Left lobe of liver (tissue), 2 donors: ENCODE results near the gene ARHGEF17. TPM values are rescaled to one million over a fixed set of nuclear protein-coding genes. Genes with fewer than 3 reads are reported as not detected.
"Not testable (repeated sequence)": the region's sequence is repeated elsewhere in the genome, so short reads cannot be mapped to it uniquely, and the experiment has no call there.

Experiments used
- ATAC-seq: fragments of 200-7000 bp; cut with Tn5 transposase; one replicate; pipeline ENCODE4 v1.9.1; 2020; ENCODE audit warnings: mild to moderate bottlenecking, moderate library complexity
- DNase-seq: peaks from one replicate; pipeline ENCODE4 v3.0.0-alpha.2; 2020; ENCODE audit warnings: low spot score
- total RNA-seq: library from RNA; stranded (reverse); gene quantifications from one replicate; pipeline ENCODE4 v1.2.1, GENCODE V29; 2021
- donor health status: DM: no; HTN: no; CAD: no; lungs with moderate emphysema.
- donor health status: DM: no; HTN: yes; CAD: no.

Gene ARHGEF17
- total RNA-seq, 1 donor from 2014 or later, result 6.8 TPM

DNA sequence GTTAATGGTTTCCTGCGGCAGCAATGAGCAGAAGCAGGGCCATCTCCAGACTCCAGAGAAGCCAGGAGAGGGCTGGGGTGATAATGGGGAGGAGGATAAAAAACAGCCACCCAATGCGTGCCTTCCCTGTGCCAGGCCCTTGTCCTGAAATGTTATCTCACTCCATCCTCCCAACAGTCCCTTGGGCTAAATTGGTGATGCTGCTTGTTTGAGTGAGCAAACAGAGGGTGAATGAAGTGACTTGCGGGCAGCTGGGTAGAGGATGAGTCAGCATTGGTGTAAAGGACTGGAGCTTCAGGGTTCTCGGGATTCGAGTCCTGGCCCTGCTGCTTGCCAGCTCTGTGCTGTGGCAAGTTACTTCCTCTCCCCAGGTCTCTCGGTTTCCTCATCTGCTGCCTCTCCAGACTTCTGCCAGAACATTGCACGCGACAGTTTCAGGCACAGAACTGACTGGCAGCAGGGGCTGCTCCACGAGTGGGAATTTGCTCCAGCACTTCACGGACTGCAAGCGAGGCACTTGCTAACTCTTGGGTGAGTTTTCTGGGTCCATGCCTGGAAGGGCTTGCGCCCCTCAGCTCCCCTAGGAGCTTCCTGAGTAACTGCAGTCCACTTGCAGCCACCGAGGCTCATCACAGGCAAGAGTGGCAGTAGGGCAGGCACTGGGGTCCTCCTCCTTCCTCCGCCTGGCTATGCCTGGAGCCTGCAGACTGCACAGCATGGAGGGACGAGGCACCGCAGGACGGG, 36.0 kb upstream of the ARHGEF17 start, which contains the start of gene P2RY6:
Gene P2RY6 (plus strand): TSS at position 403 of the 744 bp plus-strand sequence. CDS start 24,181 bp downstream, outside the sequence.
- DNase-seq (peak; percentile 43), ATAC-seq (peak; percentile 30)

DNA sequence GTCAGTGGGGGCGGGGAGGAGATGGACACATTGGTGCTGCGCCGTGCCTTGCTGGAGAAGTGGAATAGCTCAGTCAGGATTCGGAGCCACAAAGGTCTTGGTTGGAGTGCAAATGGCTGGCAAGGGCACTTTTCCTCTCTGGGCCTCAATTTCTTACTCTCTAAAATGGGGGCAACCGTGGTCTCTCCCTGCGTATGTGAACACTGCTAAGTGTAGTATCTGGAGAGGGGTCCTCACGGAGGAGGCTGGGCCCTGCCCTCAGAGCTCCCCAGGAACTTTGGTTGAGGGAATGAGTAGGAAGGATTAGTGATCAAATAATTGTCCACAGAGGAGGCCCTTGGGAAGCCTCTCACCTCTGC, 35.4 kb upstream of the ARHGEF17 start:
- ATAC-seq, result no peak
- peak; percentile 38 for DNase-seq

DNA sequence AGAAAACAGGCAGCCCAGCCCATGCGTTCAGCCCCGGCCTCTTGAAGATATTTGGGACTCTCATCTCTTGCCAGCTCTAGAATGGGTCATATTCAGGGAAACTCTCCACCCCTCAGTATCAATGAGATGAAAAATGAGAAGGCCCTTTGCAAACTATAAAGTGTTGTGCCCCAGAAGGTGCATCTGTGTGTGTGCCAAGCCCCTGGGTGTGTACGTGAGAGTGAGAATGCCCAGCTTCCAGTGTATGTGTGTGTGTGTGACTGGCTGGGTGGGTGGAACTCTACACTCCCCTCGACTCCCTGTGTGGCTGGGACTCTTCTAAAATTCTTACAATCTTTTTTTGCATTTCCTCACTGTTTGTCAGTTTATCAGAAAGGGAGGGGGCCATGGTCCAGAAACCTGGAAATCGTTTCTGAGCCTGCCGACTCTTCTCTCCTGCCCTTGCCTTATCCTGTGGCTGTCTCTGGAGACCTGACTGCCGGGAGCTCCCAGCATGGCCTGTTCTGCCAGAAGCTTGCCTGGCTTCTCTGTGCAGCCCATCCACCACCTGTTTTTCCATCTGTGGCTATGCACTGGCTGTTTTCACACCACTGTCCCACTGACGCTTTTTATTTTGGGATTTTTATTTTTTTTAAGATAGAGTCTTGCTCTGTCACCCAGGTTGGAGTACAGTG, 34.7 kb upstream of the ARHGEF17 start:
- no peak for ATAC-seq
- no peak for DNase-seq

DNA sequence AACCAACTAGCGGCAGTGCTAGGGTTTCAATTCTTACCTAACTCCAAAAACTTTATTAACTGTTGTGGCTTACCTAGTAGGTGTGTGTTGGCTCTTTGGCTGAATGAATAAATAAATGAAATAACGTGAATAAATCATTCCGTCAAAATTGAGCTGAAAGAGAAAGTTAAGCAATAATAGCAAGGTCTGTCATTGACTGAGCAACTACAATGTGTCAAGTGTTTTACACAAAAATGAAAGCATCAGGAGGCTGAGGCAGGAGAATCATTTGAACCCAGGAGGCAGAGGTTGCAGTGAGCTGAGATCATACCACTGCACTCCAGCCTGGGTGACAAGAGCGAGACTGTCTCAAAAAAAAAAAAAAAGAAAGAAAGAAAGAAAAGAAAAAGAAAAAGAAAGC, 33.9 kb upstream of the ARHGEF17 start:
- DNase-seq, ATAC-seq: not testable (repeated sequence)

DNA sequence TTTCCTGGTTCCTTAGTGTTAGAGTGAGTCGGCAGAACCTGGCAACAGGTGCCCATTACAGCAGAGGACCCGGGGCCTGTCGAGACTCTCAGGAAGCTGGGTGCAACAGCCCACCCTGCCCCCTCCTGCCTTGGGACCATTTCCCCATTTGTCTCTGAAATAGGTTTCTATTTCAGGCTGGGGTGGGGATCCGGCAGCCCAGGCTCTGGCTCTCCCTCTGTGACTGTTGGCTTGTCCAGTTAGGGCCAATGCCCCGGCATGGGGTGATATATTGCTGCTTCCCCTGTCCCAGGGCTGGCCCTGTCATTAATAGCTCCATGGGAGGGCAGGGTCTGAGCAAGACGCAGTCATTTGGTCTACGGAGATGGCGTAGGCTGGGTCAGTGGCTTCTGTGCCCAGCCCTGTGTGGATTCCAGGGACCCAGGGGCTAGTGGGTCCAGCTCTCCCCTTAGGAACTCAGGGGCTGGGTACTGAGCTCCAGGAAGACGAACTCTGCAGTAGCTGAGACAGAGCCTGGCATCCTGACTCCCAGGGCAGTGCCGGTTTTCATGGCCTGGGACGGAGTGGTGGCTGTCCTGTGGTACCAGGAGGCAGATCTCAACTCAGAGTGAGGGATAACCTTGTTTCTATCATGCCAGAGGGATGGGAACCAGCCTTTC, 33.2 kb upstream of the ARHGEF17 start:
- DNase-seq, result no peak
- no peak for ATAC-seq

DNA sequence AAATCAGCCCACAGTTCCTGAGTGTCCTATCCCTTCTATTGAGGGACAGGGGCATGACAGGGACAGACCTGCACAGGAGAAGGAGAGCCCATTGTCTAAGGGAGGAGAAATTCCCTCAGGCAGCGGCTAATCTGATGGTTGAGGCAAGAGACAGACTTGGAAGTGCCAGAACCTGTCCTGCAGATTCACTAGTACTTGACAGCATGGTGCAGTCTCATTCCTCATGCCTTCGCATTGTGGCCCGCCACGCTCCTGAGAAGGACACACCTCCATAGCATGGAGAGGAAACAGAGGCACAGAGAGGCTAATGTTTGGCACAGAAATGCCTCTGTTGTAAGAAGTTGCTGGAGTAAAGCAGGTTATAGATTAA, 32.7 kb upstream of the ARHGEF17 start:
- DNase-seq (no peak), ATAC-seq (no peak)

DNA sequence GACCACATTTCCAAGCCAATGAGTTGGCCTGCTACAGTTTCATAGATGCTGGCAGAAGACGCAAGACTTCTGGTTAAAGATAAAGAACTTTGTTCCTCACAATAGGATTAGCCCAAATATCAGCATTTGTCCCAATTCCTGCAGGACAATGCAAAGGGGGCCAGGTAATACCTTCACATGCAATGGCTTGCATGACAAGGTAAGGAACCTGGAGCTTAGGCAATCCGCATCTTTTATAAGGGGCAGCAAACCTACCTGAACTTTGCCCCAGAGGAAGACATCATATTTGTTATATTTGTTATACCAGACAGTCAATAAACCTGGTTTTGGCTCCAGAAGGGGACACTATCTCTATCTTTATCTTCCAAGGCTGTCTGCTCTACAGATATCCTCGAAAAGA, 30.6 kb upstream of the ARHGEF17 start:
- DNase-seq (no peak), ATAC-seq (no peak)

DNA sequence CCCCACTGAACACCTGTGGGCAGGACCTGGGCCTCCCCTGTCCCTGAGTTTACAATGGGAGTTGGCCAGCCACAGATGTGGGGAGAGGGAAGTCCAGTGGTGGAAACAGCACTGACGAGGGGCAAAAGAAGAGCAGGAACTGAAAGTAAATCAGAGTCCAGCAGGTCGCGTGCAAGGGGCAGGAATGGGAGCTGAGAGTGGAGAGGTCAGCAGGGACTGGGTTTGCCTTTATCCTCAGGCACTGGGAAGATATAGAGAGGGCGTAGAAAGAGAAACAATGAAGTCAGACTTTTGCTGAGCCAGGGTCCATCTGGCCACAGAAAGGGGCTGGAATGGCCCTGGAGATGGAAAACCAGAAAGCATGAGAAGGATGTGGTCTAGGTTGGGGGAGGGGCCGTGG, 27.4 kb upstream of the ARHGEF17 start:
- peak; percentile 49 for ATAC-seq
- DNase-seq, result no peak

DNA sequence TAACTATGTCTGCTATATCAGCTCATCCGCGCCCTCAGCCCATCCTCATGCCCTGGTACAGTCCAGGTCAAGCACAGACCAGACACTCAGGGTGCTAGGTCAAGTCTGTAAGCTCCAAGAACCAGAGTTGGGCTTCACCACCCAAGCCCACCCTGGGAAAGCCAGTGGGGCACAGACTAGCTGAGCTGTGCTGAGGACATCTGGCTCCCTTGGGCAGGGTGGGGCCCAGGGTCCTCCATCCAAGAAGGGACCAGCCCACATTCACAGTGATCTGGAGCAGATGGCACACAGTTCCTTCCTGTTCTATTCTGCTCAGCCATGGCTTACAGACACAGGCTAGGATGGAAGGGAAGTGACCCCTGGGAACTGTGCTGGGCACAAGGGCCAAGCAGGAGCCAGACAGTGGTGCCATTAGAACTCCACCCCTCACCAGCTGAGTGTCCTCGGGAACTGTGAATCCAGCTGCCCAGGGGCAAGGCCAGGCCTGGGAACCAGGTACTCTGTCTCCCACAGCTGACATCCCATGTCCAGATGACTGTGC, 26.8 kb upstream of the ARHGEF17 start:
- ATAC-seq (peak; percentile 30), DNase-seq (no peak)

DNA sequence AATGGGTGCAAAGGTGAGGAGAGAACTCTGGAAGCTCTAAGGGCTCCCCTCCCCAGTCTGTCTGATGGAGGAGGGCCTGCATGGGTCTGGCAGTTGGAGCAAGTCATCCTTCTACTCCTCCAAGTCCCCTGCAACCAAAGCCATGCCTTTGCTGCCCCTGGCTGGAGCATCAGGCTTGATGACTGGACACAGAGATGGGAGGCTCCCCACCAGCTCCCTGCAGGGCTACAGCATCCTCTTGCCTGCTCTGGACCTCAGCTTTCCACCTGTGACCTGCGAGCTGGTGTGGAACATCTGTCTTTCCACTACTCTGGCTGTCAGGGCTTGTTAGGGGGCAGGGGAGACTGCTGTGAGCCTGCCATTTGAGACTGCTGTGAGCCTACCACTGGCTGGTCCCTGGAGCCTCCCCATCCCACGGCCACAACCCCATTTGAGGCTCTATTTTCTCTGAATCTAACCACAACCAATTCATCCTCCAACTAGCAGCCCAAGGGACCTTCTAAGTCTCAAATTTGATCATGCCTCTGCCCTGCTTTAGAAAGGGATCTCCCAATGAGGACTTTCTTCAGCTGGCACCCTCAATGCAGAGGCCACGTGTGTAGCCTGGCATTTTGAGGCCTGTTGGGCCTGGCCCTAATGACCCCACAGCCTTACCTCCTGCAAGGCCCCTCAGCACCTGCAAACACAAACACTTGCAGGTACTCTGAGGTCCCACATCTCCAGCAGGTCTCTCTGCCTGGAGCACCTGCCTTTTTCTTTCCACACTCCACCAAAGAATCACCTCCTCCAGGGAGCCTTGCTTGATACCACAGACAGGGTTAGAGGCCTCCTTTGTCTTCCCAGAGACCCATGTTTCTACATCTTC, 26.0 kb upstream of the ARHGEF17 start:
- ATAC-seq (no peak), DNase-seq (no peak)

DNA sequence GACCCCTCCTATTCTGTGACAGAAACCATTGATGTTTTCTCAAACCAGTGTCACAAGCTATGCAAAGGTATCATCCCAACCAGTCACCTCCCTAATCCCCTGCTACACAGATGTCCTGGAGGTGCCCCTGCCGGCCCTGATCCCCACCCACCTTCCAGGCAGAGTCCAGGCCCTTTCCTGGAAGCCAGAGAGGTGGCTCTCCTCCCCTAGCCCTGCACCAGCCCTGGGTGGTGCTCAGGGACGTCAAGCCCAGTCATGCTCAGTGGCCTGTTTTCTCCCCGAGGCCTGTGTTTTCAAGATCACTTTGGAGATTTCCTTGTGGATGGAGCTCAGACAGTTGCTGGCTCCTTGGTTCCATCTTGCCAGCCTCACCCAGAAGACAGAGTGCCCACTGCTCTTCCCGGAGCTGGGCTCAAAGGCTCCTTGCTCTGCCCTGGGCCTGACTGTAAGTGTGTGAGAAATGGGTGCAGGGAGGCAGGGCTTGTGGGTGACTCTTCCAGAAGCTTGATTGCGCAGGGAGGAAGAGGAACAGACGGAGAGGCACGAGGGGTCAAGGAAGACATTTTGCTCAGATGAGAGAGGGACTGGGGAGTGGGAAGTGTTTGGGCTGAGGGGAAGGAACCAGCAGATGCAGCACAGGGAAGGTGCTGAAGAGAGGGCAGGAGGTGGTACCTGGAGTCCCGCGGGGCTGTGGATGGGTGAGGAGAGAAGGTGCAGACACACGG, 24.6 kb upstream of the ARHGEF17 start:
- DNase-seq, result no peak
- peak; percentile 15 for ATAC-seq

DNA sequence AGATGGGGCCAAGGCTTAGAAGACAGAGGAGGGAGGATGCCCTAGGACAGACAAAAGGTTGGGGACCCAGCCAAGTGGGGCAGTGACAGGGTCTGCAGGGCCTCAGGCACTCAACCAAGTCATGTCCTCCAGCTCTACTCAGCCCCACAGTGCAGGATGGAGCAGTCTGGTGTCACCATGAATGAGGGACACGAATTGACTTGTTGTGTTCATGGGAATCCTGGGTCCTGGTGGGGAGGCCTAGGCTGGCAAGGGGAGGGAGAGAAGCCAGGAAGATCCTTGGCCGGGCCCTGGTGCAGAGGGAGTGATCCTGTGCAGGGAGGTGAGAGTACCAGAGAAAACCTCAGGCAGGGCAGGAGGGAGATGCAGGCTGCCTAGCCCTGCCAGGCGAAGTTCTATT, 24.0 kb upstream of the ARHGEF17 start:
- ATAC-seq, result no peak

DNA sequence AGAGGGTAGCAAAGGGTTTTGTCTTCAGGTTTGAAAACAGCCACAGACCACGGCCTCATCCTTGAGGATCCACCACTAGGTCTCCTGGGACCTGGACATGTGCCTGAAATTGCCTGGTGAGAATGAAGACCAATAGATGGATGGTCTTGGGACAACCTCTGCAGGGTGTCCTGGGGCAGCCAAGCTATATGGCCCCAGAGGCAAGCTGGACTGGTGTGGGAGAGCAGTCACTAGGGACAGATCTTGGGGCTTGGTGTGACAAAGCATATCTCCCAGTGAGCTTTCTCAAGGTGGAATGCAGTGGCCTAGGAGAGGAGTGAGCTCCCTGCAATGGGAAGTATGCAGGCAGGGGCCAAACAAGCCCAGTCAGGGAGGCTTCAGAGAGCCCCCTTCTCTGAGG, 22.4 kb upstream of the ARHGEF17 start:
- DNase-seq, result no peak
- ATAC-seq, result no peak

More for the DNA sequence above, 24.0 kb upstream of the ARHGEF17 start:
- DNase-seq, result no peak

DNA sequence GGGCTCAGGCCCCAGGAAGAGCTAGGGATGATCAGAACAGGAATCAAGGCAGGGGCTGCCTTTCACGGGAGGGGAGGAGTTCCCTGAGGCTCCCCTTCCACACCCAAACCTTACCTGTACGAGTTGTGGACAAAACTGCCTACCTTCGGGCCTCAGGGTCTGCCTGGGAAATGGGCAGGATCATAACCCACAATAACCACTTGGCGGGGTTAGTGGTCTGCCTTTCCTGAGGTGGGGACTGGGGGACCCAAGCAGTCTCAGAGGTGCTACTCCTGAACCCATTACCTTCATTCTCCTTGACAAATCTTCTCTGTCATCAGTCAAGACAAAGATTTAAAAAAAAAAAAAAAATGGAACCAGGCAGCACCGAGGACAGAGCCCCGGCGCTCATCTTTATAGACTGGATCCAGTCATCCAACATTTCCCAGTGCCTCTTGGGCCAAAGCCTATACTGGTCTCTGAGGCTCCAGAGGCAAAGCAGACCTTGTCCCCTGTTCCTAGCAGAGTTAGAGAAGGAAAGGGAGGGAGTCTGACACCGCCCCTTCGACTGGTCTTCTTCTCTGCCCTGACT, 21.8 kb upstream of the ARHGEF17 start:
- DNase-seq (no peak), ATAC-seq (no peak)

DNA sequence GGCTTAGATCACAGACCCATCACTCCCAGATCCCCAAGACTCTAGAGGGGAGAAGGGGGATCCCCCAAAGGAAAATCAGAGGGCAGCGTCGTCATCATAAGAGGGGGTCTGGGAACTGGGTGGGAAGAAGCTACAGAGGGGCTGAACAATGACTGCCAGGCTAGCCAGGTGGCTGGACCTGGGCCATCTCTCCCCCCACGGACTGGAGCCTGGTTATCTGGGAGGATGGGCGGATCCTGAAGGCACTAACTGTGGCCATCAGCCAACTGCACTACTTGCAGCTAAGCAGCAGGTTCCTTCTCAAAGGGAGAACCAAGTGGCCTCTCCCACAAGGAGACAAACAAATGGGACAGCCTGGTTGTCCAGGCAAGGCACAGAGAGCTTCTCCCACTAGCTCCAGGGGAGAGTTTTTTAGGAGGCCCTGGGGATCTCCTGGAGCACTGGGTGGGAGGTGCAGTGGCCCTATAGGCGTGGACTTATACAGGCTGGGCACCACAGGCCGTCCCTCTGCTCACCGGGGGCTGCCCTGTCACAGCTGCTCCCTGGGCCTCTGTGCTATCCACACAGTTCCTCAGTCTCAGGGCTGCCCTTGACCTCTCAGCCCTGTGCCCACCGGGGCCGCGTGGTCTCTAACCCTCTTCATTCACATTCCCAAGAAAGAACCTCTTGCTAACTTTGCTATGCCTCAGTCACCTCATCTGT, 20.5 kb upstream of the ARHGEF17 start:
- peak; percentile 46 for DNase-seq
- peak; percentile 4 for ATAC-seq

DNA sequence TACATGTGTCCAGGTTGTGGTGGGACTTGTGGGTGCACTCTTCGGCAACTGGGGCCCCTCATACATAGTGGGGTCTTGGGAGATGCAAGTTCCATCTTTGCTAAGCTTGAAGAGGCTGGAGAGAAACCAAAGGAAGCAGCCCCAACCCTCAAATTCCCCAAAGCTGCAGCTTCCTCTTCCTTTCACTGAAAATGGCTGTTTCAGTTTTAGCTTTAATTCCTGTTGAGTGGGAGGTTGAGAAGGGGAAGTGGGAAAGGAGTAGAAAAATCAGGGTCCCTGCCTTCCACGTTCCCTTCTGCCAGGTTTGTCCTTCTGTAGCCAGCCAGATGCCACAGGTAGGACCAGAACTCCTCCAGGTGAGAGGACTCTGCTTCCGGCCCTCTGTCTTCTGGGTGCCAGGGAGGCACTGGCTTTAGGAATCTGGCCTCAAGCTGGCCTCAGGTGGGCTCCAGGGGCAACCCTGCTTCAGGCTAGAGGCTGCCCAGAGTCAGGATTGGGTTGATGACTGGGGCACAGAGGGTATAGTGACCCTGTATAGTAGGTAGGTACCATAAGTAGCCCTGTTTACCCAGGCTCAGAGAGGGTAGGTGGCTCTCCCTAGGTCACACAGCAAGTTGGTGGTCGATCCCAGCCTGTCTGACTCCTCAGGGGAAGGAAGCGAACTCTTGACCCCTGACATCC, 19.7 kb upstream of the ARHGEF17 start:
- no peak for ATAC-seq
- DNase-seq, result no peak

DNA sequence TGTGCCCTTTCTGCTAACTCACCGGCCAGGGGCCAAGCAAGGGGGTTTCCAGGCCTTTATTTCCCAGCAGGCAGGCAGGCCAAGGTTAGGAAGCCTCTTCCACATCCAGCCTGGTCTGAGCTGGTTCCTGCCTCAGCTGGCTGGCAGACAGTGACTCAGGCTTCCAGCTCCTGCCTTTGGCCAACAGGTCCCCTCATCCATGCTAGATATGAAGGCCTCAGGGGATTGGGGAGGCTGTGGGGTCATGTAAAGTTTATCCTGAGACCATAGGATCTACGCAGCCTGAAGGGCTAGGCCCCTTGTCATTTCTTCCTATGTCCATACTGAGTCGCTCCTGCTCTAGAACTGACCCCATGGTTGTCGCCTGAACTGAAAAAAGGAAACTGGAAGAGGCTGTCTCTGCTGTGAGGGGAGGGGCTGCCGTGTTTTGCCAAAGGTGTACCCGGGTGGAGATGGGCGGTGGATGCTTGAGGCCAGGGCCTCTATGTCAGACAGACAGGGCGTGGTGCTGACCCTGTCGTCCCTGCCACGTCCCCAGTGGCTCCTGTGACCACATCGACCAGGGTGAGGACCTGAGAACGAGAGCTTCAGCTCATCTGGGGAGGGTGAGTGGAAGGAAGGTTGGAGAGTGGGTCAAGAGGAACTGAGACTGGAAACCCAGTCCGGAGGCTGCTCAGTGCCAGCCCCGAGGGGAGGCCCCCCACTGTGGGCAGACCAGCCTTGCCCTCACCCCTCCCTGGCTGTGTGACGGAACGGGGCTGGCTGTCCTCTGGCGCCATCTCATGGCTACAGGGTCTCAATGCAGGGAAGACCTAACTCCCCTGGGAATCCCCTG, 19.0 kb upstream of the ARHGEF17 start:
- peak; percentile 68 for DNase-seq
- peak; percentile 90 for ATAC-seq

DNA sequence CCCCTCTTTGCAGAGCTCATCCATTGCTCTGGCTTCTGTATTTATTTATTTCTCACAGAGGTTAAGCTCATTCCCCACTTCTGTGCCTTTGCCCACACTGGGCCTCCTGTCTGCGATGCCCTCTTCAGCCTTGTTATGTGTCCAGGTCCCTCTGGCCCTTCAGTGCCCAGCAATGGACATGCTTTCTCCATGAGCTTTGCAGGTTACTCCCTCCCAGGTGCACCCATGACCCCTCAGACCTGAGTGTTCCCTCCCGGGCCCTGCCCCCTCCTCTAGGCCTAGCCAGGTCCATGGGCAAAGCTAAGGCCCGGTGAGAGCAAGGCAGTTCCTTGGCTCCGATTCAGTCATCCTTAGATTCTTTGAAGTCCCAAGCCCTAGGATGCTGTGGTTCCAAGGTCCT, 17.5 kb upstream of the ARHGEF17 start:
- no peak for DNase-seq
- ATAC-seq, result no peak
